SKM-1 treated with dmso at 0.1 percent for 144 hours (cell line): ENCODE data around the gene GTF3C2.
A peak's percentile ranks its signal among the peaks of the same experiment; 100 is the strongest.
"Not testable (repeated sequence)": the region's sequence is repeated elsewhere in the genome, so short reads cannot be mapped to it uniquely, and the experiment has no call there.

Source experiments
- DNase-seq: peaks from one replicate; lab custom pipeline; 2025; ENCODE audit not compliant: unreplicated experiment; lab: John Stamatoyannopoulos, UW

GTF3C2 gene

DNA sequence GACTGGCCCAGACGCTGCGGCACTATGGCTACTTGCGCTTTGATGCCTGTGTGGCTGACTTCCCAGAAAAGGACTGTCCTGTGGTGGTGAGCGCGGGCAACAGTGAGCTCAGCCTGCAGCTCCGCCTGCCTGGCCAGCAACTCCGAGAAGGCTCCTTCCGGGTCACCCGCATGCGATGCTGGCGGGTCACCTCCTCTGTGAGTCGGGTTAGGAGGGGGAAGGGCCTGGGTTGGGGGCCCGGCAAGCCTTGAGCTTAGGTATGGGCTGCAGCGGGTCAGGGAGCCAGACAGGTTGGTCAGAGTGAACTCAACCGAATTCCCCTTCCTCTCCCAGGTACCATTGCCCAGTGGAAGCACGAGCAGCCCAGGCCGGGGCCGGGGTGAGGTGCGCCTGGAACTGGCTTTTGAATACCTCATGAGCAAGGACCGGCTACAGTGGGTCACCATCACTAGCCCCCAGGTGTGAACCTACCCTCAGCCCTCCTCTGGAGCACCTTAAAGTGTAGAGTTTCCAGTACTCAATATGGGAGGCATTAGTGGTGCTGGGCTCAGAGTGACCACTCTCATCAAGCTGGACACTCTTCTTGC is 19.0 kb upstream of the GTF3C2 start:
- DNase-seq = no peak

- DNase-seq = no peak
Measured at GRCh38 chr2:27373567-27373966, 17.0 kb upstream of the GTF3C2 start.

GRCh38 chr2:27372937-27373336 is 16.4 kb upstream of the GTF3C2 start:
- no peak for DNase-seq

DNA sequence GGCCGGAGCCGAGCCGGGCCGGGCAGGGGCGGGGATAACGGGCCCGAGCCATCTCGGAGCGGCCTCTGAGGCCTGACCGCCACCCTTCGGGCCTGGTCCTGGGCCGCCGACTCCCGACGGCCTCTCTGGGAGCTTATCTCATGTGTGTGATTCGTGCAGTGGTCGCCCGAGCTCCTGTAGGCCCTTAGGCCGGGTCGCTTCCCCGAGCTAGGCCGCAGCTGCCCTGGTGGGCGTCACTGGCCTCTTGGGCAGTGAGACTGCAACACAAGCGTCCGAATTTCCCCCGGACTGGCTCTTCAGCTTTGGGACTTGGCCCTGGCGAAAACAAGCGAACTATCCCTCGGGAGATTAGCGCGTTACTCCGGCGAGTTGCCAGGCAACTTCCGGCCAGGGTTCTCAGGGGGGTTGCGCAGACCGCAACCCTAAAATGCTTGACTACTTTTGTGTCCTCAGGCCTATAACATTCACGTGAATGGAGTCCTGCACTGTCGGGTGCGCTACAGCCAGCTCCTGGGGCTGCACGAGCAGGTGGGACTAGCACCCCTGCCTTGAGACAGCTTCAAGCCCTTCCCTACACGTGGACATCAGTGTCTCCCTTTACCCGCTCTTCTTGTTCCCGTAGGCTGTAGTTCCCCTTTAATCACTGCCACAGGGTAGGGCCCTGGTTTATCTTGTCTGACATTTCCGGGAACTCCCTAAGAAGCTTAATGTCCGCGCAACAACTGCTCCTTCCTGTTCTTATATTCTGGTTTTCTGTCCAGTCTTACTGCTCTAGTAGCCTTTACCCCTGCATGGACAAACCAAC is 14.5 kb upstream of the GTF3C2 start:
- DNase-seq = peak; percentile 89

- peak; percentile 99 for DNase-seq
Measured at GRCh38 chr2:27370026-27370815, 13.7 kb upstream of the GTF3C2 start, which contains the start of the genes EIF2B4 and SNX17. Gene EIF2B4 (minus strand): TSS chr2:27370338. CDS start chr2:27370314, 24 bp downstream. Gene SNX17 (plus strand): TSS chr2:27370616. CDS start chr2:27370744, 128 bp downstream.

GRCh38 chr2:27369471-27370025 is 13.0 kb upstream of the GTF3C2 start:
- peak; percentile 35 for DNase-seq

DNA sequence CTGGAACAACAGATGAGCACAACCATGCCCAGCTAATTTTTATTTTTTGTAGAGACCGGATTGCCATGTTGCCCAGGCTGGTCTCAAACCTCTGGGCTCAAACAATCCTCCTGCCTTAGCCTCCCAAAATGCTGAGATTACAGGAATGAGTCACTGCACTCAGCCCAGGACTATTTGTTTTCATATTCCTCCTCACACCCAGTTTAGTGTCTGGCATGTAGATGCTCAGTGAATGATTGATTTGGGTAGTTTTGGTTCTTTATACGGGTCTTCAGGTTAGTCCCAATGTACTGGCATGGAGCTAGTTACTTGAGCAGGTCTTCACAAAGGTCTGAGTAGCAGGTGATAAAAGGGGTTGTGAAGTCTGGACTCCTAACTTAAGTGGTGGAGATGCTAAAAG is 7.4 kb upstream of the GTF3C2 start:
- DNase-seq = no peak

DNA sequence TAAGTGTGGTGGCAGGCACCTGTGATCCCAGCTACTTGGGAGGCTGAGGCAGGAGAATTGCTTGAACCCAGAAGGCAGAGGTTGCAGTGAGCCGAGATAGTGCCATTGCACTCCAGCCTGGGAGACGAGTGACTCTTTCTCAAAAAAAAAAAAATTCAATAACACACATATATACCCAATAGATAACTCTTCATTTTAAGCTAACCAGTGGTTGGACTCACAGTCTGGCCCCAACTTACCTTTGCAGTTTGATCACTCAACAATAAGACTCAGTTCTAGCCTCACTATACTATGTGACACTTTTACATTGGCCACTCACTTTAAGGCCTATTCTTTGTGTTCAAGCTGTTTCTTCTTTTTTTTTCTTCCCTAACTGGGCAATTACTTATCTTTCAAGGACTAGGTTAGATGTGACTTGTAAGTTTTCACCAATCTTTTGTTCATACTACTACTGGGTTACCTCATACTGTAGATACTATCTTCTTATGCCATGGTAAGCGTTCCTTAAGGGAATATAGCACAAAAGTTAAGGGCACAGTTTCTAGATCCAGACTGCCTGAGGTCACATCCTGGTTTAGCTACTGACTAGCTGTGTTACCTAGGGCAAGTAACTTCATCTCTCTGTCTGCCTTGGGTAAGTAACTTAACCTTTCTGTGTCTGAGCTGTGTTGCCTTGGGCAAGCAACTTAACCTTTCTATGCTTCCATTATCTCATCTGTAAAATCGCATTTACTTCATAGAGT is 6.3 kb upstream of the GTF3C2 start:
- DNase-seq = no peak

- peak; percentile 72 for DNase-seq
Measured at GRCh38 chr2:27356056-27356381, 545 bp downstream of the GTF3C2 start.

DNA sequence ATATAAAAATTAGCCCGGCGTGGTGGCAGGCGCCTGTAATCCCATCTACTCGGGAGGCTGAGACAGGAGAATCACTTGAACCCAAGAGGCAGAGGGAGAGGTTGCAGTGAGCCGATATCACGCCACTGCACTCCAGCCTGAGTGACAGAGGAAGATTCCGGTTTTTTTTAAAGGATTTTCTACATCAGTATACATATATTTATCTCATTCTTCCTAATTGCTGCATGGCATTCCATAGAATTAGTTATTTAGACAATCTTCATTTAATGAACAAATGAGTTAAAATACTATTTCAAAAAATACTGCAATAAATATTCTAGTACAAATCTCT is 2.0 kb downstream of the GTF3C2 start:
- no peak for DNase-seq

DNA sequence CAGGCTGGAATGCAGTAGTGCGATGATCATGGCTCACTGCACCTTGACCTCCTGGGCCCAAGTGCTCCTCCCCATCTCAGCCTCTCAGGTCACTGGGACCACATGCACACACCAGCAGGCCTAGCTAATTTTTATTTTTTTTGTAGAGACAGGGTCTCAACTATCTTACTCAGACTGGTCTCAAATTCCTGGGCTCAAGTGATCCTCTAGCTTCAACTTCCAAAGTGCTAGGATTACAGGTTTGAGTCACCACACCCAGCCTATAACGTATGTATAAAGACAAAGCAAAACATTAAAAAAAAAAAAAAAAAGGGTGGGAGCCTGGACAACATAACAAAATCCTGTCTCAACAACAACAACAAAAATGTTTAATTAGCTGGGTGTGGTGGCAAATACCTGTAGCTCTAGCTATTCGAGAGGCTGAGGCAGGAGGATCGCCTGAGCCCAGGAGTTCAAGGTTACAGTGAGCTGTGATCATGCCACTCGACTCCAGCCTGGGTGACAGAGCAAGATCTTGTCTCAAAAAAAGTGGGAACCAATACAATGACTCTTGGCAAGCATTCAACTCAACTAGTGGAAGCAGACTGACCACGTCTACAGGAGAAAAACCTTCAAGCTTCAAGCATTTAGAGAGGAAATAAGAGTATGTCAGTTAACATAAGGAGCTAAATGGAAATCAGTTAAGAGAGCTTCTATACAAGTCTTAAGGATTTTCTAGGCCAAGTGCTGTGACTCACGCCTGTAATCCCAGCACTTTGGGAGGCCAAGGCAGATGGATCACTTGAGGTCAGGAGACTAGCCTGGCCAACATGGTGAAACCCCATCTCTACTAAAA is 2.6 kb downstream of the GTF3C2 start:
- DNase-seq = no peak

DNA sequence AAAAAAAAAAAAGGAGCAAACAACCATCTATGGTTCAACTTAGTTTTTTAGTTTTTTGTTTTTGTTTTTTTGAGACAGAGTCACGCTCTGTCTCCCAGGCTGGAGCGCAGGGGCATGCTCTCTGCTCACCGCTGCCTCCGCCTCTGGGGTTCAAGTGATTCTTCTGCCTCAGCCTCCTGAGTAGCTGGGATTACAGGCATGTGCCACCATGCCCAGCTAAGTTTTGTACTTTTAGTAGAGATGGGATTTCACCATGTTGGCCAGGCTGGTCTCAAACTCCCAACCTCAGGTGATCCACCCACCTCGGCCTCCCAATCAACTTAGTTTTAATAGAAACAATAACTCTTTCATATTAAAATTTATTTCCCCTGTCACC is 3.2 kb downstream of the GTF3C2 start:
- not testable (repeated sequence) for DNase-seq

DNA sequence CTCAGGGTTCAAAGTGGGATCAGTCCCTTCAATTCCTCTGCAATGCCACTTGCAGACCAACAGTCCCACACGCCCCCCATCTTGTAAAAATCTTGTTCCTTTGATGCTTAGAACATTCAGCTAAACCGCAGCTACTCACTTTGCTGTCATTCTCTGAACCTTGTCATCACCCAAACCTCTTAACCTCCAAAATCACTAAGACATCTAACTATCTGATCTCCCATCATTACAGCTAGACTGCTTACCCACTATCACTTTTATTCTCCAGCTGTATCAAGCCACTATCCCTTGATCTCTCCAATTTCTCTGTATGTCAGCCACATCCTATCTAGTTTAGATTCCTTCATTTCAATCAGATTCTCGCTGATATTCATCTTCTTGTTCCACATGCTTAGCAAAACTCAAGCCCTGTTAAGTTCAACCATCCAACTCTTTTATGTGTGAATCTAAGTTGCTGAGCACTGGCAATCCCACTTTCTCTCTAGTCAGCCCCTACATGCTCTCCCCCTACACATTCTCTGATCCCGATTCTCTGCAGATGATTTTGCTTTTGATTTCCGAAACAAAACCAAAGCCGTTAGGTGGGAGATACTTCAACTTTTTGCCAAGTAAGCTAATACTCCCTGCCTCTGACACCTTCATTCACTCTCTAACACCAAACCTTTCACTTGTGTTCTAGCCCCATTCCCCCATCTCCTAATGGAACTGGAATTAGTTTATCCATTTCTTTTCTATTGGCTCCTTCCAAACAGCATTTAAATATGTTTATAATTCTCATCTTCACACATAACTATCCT is 4.6 kb downstream of the GTF3C2 start:
- DNase-seq = no peak

- no peak for DNase-seq
Measured at GRCh38 chr2:27350106-27350693, 6.4 kb downstream of the GTF3C2 start.

DNA sequence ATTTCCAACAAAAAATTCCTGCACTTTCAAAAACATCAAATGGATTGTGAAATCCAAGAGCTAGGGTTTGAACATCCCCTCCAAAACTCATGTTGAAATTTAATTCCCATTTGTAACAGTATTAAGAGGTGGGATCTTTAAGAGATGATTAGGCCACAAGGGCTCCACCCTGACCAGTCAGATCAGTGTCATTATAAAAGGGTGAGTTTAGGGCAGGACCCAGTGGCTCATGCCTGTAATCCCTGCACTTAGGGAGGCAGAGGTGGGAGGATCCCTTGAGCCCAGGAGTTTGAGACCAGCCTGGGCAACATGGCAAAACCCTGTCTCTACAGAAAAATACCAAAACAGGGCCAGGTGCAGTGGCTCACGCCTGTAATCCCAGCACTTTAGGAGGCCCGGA is 8.9 kb downstream of the GTF3C2 start:
- no peak for DNase-seq

GRCh38 chr2:27336173-27336572 is 20.4 kb downstream of the GTF3C2 start:
- DNase-seq = no peak

DNA sequence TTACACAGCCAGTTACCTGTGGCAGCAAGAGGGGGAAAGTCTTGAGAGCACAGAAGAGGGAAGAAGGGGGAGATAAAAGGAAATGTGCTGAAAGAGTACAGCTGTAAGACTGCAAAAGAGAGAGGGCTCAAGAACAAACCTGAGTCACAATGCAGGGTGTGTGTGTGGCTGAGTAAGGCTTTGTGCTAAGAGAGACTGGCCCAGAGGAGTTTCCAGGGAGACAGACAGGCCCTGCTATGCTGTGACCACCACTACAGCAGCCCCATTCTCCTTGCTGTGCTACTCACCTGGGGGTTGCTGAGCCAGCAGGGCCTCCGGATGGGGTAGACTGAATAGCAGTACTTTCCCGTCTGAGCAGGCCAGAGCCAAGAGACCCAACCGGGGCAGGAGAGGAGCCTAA is 21.3 kb downstream of the GTF3C2 start:
- no peak for DNase-seq

- no peak for DNase-seq
Measured at GRCh38 chr2:27324720-27325119, 31.8 kb downstream of the GTF3C2 start.
